Hepatic stellate cell (primary cell): ENCODE results near the gene PARD3.
"Not testable (repeated sequence)": the region's sequence is repeated elsewhere in the genome, so short reads cannot be mapped to it uniquely, and the experiment has no call there.

Source experiments
- DNase-seq: peaks from one replicate; pipeline ENCODE4 v3.0.0; 2011; ENCODE audit warnings: low spot score

The PARD3 gene

GRCh38 chr10:34742456-34742855, 72.6 kb downstream of the PARD3 start:
- no peak for DNase-seq

- DNase-seq, result not testable (repeated sequence)
These were observed 74.0 kb downstream of the PARD3 start for GRCh38 chr10:34741087-34741486.

GRCh38 chr10:34740321-34740720, 74.8 kb downstream of the PARD3 start:
- no peak for DNase-seq

- DNase-seq, result peak; percentile 59
These were observed 75.2 kb downstream of the PARD3 start for GRCh38 chr10:34739915-34740314.

GRCh38 chr10:34737772-34738169, 77.3 kb downstream of the PARD3 start:
- no peak for DNase-seq

GRCh38 chr10:34736976-34737771, 77.9 kb downstream of the PARD3 start:
- no peak for DNase-seq

- DNase-seq, result no peak
These were observed 80.2 kb downstream of the PARD3 start for GRCh38 chr10:34734918-34735317.

GRCh38 chr10:34732926-34733325, 82.2 kb downstream of the PARD3 start:
- DNase-seq, result no peak

GRCh38 chr10:34731885-34732701, 83.0 kb downstream of the PARD3 start:
- DNase-seq, result peak; percentile 28

GRCh38 chr10:34731213-34731612, 83.9 kb downstream of the PARD3 start:
- no peak for DNase-seq

GRCh38 chr10:34730726-34731125, 84.4 kb downstream of the PARD3 start:
- no peak for DNase-seq

- no peak for DNase-seq
These were observed 85.5 kb downstream of the PARD3 start for GRCh38 chr10:34729619-34730018.

- no peak for DNase-seq
These were observed 86.7 kb downstream of the PARD3 start for GRCh38 chr10:34728361-34728760.

- DNase-seq, result no peak
These were observed 87.5 kb downstream of the PARD3 start for GRCh38 chr10:34727595-34728033.

GRCh38 chr10:34726862-34727261, 88.2 kb downstream of the PARD3 start:
- no peak for DNase-seq

GRCh38 chr10:34723750-34724149, 91.3 kb downstream of the PARD3 start:
- peak; percentile 67 for DNase-seq

- no peak for DNase-seq
These were observed 92.7 kb downstream of the PARD3 start for GRCh38 chr10:34722404-34722803.

- peak; percentile 59 for DNase-seq
These were observed 93.8 kb downstream of the PARD3 start for GRCh38 chr10:34721208-34721840.

- no peak for DNase-seq
These were observed 95.3 kb downstream of the PARD3 start for GRCh38 chr10:34719746-34720145.

GRCh38 chr10:34719328-34719727, 95.8 kb downstream of the PARD3 start:
- no peak for DNase-seq

GRCh38 chr10:34717429-34717828, 97.7 kb downstream of the PARD3 start:
- no peak for DNase-seq

- DNase-seq, result no peak
These were observed 98.1 kb downstream of the PARD3 start for GRCh38 chr10:34716958-34717357.

- no peak for DNase-seq
These were observed 98.9 kb downstream of the PARD3 start for GRCh38 chr10:34716234-34716633.
